GM18858 (cell line): ENCODE results near the gene FGF19.
A peak's percentile ranks its signal among the peaks of the same experiment; 100 is the strongest.
"Not testable (repeated sequence)": the region's sequence is repeated elsewhere in the genome, so short reads cannot be mapped to it uniquely, and the experiment has no call there.

Experiments
- ATAC-seq: cut with Tn5 transposase; IDR thresholded peaks from one replicate; pipeline ENCODE4 v1.9.1; 2021; ENCODE audit not compliant: unreplicated experiment

The FGF19 gene

GRCh38 chr11:69697469-69697843 lies 6.4 kb downstream of the FGF19 start:
- ATAC-seq = no peak

GRCh38 chr11:69696749-69697468 lies 6.9 kb downstream of the FGF19 start:
- no peak for ATAC-seq

GRCh38 chr11:69695995-69696394 lies 7.8 kb downstream of the FGF19 start:
- not testable (repeated sequence) for ATAC-seq

- no peak for ATAC-seq
Observed at GRCh38 chr11:69695581-69695980, 8.2 kb downstream of the FGF19 start.

- ATAC-seq = no peak
Observed at GRCh38 chr11:69694781-69695180, 9.0 kb downstream of the FGF19 start.

GRCh38 chr11:69692422-69692821 lies 11.4 kb downstream of the FGF19 start:
- ATAC-seq = no peak

- no peak for ATAC-seq
Observed at GRCh38 chr11:69691463-69691862, 12.4 kb downstream of the FGF19 start.

GRCh38 chr11:69689484-69690319 lies 14.1 kb downstream of the FGF19 start:
- ATAC-seq = no peak

GRCh38 chr11:69687969-69688771 lies 15.7 kb downstream of the FGF19 start:
- ATAC-seq = not testable (repeated sequence)

- ATAC-seq = no peak
Observed at GRCh38 chr11:69686856-69687255, 17.0 kb downstream of the FGF19 start.

GRCh38 chr11:69686452-69686851 lies 17.4 kb downstream of the FGF19 start:
- no peak for ATAC-seq

- no peak for ATAC-seq
Observed at GRCh38 chr11:69685348-69685747, 18.5 kb downstream of the FGF19 start.

GRCh38 chr11:69684651-69685050 lies 19.2 kb downstream of the FGF19 start:
- ATAC-seq = no peak

GRCh38 chr11:69683764-69684333 lies 20.0 kb downstream of the FGF19 start:
- no peak for ATAC-seq

- ATAC-seq = no peak
Observed at GRCh38 chr11:69682681-69683326, 21.0 kb downstream of the FGF19 start.

GRCh38 chr11:69682221-69682620 lies 21.6 kb downstream of the FGF19 start:
- ATAC-seq = no peak

GRCh38 chr11:69680688-69681087 lies 23.1 kb downstream of the FGF19 start:
- no peak for ATAC-seq

- no peak for ATAC-seq
Observed at GRCh38 chr11:69677749-69678148, 26.1 kb downstream of the FGF19 start.

- ATAC-seq = peak; percentile 73
Observed at GRCh38 chr11:69674886-69675714, 28.7 kb downstream of the FGF19 start, which contains the start of gene LTO1. Gene LTO1 (minus strand): TSS chr11:69675353. CDS start chr11:69675239, 114 bp downstream.
